ENCODE measurements around the gene ZNF417.

DNA sequence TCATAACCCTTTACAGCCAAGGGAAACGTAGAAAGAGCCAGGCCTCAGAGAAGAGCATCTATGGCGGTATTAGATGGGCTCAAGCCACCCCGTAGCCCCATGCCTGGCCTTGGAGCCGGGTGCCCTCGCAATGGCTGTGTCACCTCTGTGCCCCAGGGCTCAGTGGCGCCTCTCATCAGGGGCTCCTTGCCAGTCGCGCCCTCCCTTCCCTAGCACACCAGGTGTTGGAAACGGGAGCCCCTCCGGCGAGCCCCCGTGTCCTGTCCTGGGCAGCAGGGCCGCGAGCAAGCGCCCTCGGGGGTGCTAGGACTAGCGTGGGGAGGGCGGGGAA, 30.7 kb upstream of the ZNF417 start:
- TF ChIP-seq ZNF184 (tag by site-specific recombination; IDR thresholded peaks at IDR 0.05) (no peak), ZNF521 (tag by site-specific recombination; IDR thresholded peaks at IDR 0.05) (no peak), ZNF580 (tag by site-specific recombination; IDR thresholded peaks at IDR 0.05) (no peak), CTCF (tag by site-specific recombination; IDR thresholded peaks at IDR 0.05) (no peak), ZNF132 (tag by site-specific recombination; IDR thresholded peaks at IDR 0.05; ENCODE audit: borderline replicate concordance) (no peak), ZNF423 (tag by site-specific recombination; IDR thresholded peaks at IDR 0.05) (no peak)
